ENCODE results near the gene MBP.

GRCh38 chr18:77099485-77100370 is 32.9 kb downstream of the MBP start:
- TF ChIP-seq CTCF (conservative IDR thresholded peaks at IDR 0.05) (no peak), ZFX (IDR thresholded peaks at IDR 0.05) (no peak)

Data from C4-2B (cell line).